DMS 273 (cell line): ENCODE results near the gene NFKBIB.
A peak's percentile ranks its signal among the peaks of the same experiment; 100 is the strongest.
"Not testable (repeated sequence)": the region's sequence is repeated elsewhere in the genome, so short reads cannot be mapped to it uniquely, and the experiment has no call there.

Source experiments
- DNase-seq: peaks from one replicate; lab custom pipeline; 2025; ENCODE audit not compliant: unreplicated experiment; lab: John Stamatoyannopoulos, UW

Gene NFKBIB

DNA sequence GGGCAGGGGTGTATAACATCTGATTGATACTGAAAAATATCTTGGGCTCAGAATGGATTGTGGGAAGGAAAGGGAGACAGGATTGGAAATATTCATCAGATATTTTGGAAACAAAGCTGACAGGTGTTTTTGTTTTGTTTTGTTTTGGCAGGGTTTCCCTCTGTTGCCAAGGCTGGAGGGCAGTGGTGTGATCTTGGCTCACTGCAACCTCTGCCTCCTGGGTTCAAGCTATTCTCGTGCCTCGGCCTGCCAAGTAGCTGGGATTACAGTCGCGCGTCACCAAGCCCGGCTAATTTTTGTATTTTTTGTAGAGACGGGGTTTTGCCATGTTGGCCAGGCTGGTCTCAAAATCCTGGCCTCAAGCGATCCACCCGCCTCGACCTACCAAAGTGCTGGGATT lies 26.4 kb upstream of the NFKBIB start:
- not testable (repeated sequence) for DNase-seq

DNA sequence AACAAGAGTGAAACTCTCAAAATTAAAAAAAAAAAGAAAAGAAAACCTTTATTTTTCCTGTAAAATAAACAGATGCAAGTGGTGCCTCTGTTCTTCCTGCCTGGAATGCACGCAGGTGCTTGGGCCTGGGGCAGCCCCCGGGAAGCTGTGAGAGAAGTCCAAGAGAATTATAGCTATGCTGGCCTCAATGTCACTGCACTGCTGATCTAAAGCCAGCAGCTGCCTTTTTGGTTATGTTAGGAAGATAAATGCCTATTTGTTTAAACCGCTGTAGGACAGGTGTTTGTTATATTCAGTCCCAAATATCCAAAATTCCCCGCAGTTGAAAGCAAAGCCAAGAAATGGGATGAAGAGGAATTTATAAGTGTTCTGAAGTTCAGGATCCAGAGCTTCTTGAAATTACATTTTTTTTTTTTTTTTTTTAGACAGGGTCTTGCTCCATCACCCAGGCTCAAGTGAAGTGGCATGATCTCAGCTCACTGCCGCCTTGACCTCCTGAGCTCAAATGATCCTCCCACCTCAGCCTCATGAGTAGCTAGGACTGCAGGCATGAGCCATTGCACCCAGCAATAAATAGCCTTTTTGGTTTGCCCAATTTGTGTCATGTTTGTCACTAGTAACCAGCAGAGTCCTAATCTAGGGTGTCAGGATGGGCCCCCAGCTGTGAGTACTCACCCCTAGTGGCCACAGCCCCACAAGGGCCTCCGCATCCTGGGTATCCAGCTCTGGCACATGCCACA lies 23.9 kb upstream of the NFKBIB start:
- DNase-seq: no peak

DNA sequence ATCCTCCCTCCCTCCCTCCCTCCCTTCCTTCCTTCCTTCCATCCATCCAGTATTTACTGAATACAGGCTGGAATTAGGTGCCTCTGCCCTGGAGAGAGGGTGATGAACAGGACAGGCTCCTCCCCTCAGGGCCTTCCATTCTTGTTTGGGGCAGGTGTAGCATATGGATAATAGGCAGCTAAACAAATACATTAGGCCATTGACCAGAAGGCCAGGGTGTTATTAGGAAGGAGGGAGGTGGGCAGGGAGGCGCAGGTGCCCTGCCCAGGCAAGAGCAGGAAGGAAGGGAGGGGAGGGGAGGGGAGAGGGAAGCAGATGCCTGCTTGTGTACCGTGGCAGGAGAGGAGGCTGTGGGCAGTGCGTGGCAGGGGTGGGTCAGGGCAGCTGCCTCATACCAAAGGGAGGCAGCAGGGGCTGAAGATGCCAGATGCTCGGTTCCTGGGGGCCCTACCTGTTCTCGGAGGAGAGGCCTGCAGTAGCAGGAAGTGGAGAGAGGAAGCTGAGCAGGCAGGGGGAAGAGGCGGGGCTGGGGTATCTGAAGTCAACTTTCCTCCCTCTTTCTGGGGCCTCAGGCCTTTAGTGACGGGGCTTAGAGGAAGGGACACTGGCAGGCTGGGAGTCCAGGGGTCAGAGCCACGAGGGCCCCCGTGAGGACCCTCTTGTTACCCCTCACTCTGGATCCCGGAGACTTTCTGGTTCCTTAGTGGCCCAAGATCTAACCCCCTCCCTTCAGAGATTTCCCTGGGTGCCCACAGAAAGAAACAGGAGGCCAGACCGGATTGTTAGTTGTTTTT lies 21.8 kb upstream of the NFKBIB start, which contains the start of gene RINL:
Gene RINL, minus strand, starts transcription at position 495 of the 794 bp plus-strand sequence. CDS start 1,533 bp downstream, outside the sequence.
- peak; percentile 78 for DNase-seq

- no peak for DNase-seq
Measured at GRCh38 chr19:38878575-38879399, 21.0 kb upstream of the NFKBIB start.

DNA sequence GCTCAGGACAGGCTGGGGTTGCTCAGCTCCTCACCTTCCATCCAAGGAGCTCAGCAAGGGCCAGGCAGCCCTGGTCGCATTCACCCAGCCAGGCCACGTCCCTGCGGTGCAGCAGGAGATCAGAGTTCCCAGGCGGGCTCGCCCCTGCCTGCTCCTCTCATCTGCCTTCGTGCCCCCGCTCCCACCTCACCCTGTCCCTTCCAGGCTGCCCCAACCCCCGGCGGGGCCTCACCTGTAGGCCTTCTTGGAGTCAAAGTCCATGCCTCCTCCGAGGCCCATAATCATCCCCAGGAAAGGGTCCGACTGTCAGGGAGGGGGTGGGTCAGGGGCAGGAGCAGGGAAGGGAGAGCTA lies 20.4 kb upstream of the NFKBIB start:
- no peak for DNase-seq

DNA sequence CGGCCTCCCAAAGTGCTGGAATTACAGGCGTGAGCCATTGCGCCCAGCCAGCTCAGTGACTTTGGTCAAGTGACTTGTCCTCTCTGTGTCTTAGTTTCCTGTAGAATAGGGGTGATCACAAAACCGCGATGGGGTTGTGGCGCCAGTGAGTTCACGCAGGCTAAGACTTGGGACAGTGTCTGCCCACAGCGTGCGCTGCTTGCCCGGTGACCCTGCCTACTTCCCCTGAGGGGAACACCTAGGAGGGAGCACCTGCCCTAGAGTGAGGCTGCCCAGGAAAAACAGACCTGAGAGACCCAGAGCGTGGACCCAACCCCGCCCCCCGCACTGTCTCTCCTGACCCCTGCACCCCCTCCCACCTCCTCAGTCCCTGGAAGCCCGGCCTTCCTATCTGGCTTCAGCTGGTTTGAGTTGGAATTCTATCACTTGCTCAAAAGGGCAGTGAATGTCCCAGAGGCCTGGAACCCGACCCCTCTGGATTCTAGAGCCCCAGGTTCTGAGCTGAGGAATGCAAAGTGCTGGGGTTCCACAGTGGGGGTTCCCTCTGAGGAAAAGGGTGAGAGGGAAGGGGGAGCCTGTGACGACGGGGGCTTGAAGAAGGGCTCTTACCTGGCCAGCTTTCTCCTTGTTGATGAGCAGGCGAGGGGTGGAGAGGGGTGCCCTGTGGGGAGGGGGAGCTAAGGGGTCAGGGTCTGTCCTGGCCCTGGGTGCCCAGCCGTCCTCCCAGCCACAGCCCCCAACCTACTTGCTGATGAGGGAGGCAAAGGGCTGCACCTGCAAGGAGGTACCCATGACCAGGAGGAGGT lies 19.5 kb upstream of the NFKBIB start:
- no peak for DNase-seq

- no peak for DNase-seq
Measured at GRCh38 chr19:38880882-38881609, 18.7 kb upstream of the NFKBIB start.

DNA sequence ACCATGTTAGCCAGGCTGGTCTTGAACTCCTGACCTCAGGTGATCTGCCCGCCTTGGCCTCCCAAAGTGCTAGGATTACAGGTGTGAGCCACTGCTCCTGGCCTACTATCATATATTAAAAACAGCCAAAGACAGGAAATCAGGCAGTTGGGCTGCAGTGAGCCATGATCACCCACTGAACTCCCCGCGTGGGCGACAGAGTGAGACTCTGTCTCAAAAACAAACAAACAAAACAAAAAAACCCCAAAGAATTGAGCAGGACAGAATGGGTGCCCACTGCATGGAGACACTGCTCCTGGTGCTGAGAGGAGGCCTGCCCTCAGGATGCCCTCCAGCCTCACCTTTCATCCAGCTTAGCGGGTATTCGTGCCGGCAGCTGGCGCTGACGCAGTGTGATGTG lies 16.5 kb upstream of the NFKBIB start:
- DNase-seq: no peak

GRCh38 chr19:38884691-38885090 lies 15.1 kb upstream of the NFKBIB start:
- DNase-seq: not testable (repeated sequence)

DNA sequence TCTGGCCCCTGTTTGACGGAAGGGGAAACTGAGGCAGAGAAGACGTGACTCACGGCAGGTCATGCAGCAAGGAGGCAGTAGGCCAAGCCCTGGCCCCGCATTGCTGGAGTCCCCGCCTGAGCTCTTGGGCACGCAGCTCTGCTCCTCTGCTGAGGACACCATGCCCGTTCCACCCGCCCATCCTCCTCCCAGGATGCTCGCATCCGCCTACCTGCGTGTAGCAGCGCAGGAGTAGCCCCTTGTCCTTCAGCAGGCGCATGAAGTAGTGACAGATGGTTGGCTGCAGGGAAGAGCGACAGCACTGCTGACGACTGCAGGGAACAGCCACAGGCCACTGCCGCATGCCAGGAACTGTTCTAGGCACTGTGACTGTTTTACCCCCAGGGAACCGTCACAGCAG lies 10.9 kb upstream of the NFKBIB start:
- no peak for DNase-seq

DNA sequence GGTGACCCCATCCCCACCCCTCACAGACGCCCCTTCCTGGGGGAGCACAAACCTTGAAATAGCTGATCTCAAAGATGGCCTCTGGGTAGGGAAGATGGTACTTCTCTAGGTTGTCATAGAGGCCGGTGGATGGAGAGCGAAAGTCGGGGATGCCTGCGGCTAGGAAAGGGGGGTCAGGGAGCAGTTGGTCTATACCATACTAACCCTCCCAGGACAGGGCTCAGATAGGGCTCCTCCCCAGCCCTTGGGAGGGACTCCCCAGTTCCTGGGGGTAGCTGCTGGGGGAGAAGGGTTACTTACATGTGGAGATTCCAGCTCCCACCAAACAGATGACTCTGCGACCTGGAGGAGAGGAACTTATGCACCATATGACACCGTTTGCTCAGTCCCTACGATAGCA lies 10.0 kb upstream of the NFKBIB start:
- DNase-seq: no peak

- DNase-seq: no peak
Measured at GRCh38 chr19:38890686-38891085, 9.1 kb upstream of the NFKBIB start.

GRCh38 chr19:38891771-38892170 lies 8.0 kb upstream of the NFKBIB start:
- DNase-seq: no peak

DNA sequence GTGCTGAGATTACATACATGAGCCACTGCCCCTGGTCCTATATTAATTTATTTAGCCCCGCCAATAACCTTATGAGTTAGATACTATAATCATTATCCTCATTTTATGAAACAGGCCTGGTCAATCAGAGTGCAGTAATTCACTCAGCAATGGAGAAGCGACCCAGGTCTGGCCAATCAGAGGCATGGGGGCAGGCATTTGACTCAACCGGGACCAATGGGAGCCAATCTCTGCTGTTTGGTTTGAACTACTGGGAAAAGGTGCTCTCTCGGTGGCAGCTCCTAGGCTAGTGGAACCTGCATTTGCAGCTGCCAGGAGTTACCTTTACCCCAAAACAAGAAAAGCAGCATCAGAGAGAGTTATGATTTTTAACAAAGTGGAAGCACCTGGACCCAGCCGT lies 6.9 kb upstream of the NFKBIB start:
- no peak for DNase-seq

GRCh38 chr19:38893341-38893771 lies 6.4 kb upstream of the NFKBIB start:
- DNase-seq: no peak

- DNase-seq: no peak
Measured at GRCh38 chr19:38894968-38895367, 4.8 kb upstream of the NFKBIB start.

DNA sequence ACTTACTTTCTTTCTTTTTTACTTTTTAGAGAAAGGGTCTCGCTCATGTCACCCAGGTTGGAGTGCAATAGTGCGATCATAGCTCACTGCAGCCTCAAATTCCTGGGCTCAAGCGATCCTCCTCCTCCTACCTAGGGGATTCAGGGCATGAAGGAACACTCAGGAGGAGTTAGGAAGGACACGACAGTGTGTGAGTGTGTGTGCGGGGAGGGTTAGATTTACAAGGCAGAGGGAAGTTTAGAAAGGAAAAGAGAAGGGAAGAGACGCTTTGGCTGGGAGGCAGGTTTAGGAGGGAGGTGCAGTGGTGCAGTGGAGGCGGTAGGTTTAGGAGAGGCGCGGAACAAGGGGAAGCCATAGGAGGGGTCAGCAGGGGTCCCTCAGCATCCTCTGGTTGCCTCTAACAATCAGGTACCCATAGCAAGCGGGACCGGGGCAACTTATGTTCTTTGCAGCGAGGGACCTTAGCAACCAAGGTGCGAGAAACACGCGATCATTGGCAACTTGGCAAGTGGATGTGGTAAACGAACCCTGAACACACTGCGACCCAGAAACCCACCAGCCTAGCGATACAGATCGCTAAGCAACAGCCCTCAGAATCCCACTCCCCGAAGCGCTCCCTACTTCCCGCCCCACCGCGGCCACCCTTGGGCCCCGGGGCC lies 852 bp upstream of the NFKBIB start:
- peak; percentile 71 for DNase-seq

DNA sequence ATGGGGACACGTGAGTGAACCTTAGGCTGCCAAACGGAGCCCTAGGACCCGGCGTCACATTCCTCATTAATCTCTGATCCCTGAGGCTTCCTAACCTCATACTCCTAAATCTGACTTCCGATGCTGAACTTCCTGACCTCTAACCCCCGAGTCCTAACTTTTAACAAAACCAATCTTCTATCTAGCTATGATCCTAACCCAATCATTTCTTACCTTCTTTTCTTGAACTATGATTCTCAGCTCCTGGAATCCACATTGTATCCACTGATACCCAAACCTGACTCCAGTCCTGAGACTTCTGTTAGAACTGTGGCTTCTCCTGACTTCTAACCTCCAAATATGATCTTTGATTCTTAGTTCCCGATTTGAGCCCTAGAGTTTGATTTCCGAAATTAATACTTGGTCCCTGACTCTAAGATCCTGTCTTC lies 447 bp downstream of the NFKBIB start:
- DNase-seq: peak; percentile 91

GRCh38 chr19:38900743-38901190 lies 998 bp downstream of the NFKBIB start:
- DNase-seq: no peak
